WERI-Rb-1 (cell line): ENCODE results near the gene SIRT4.

Source experiments
- DNase-seq: peaks from one replicate; pipeline ENCODE4 v3.0.0-alpha.2; 2020
- H3K27ac ChIP-seq: fragments of 250-450 bp; sonication (Bioruptor Pico); 2 replicates; pipeline ENCODE4 v1.5.1; 2020; ENCODE audit warnings: mild to moderate bottlenecking, moderate library complexity
- H3K27me3 ChIP-seq: fragments of 250-450 bp; sonication (Bioruptor Pico); 2 replicates; pipeline ENCODE4 v1.5.1; 2021; ENCODE audit warnings: mild to moderate bottlenecking, low read depth, moderate library complexity; ENCODE audit not compliant: insufficient read depth, severe bottlenecking
- H3K36me3 ChIP-seq: fragments of 250-450 bp; sonication (Bioruptor Pico); 2 replicates; pipeline ENCODE4 v1.5.1; 2020; ENCODE audit warnings: mild to moderate bottlenecking, moderate library complexity
- H3K4me3 ChIP-seq: 2 replicates; pipeline ENCODE4 v1.5.1; 2011; ENCODE audit warnings: low read depth, mild to moderate bottlenecking, control low read depth, low read length
- H3K9me3 ChIP-seq: fragments of 250-450 bp; sonication (Bioruptor Pico); 2 replicates; pipeline ENCODE4 v1.5.1; 2021; ENCODE audit warnings: mild to moderate bottlenecking, moderate library complexity; ENCODE audit not compliant: severe bottlenecking
- CTCF ChIP-seq: IDR thresholded peaks from 2 replicates; pipeline ENCODE4 v1.5.1; 2011; ENCODE audit warnings: low read depth, mild to moderate bottlenecking, control low read depth, inconsistent platforms, low read length

Gene SIRT4

DNA sequence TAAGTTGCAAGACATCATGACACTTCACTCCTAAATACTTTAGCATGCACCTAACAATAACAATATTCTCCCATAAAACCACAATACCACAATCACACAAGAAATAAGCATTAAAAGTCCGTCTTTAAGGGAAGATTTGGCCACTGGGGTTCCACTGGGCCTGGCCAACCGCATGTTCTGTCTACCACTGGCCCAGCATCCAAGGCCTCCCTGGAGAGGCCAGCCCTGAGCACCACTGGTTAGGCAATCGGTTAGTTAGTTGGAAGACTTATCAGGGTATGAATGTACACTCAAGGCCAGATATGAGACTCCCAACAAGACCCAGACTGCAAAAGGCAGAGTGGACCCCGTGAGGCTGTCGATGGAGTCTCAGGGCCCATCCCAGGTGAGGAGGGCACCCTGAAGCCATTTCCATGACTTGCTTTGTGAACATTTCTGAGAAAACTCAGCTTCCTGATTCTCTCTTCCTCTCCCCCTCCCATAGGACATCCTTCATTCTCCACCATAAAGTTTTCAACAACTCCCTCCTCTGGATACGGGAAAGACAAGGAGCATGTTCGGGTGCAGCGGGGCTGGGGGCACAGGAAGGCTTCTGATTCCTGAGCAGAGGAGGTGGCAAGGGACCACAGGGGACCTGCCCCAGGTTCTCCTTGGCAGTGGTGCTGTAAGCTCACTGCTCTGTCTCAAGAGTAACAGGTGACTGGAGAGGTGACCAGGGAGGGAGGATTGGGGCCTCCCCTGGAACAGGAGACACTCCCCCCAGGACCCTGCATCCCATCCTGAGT lies 42.5 kb upstream of the SIRT4 start:
- TF ChIP-seq CTCF, result no peak
- Histone ChIP-seq H3K27ac (no peak overlapping the region), H3K9me3 (no peaks in the 10 kb centered on the region), H3K36me3 (no peaks in the 10 kb centered on the region), H3K27me3 (no peaks in the 10 kb centered on the region), H3K4me3 (no peak overlapping the region)
- DNase-seq, result no peak

- no peak for DNase-seq
- Histone ChIP-seq H3K27ac (no peak overlapping the region), H3K9me3 (no peaks in the 10 kb centered on the region), H3K4me3 (no peak overlapping the region), H3K27me3 (no peaks in the 10 kb centered on the region), H3K36me3 (no peaks in the 10 kb centered on the region)
- TF ChIP-seq CTCF, result no peak
Measured at GRCh38 chr12:120260607-120261006, 41.5 kb upstream of the SIRT4 start.

DNA sequence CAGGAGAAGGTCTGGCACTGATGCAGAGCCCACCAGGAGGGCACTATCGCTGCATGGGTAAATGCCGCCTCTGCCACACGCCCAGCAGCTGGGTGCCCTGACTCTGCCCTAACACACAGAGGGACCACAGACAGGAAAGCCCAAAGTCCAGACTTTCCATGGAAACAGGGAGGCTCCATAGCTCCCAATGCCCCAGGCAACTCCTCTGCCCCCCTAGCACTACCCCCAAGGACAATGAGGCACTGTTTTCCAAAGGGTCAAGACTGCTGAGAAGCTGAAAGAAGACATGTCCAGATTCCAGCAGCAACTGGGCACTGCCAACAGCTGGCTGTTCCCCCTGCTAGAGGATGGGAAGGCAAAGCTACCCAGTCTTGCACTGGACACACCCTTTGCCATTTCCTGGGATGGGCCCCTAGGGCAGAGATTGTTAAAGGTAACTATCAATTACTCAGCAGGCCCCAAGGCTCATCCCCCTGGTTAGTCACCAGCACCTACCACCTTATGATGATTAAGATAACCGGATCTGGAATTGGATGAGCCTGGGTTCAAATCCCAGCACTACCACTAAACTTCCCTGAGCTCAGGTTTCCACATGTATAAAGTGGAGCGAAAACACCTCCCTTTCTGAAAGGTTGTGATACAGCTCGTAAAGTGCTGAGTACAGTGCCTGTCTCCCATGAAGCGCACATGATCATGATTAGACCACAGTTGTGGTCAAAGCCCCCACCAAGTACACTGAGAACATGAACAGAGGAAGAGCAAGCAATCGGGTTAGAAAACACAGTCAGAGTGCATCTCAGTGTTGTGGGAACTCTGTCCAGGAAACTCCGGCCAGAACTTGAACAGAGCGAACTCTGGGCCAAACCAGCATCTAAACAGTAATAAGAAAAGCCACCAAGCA lies 39.9 kb upstream of the SIRT4 start:
- no peak for DNase-seq
- Histone ChIP-seq H3K9me3 (no peaks in the 10 kb centered on the region), H3K27me3 (no peaks in the 10 kb centered on the region), H3K27ac (no peak overlapping the region), H3K36me3 (no peaks in the 10 kb centered on the region), H3K4me3 (no peak overlapping the region)
- TF ChIP-seq CTCF, result no peak

- no peaks in the 10 kb centered on the region for H3K9me3 ChIP-seq
- H3K27ac ChIP-seq, result no peak overlapping the region
- no peak for TF ChIP-seq CTCF
- no peak overlapping the region for H3K4me3 ChIP-seq
- H3K27me3 ChIP-seq, result no peaks in the 10 kb centered on the region
- no peak for DNase-seq
- no peaks in the 10 kb centered on the region for H3K36me3 ChIP-seq
Measured at GRCh38 chr12:120262852-120263747, 39.0 kb upstream of the SIRT4 start.

GRCh38 chr12:120263748-120264085 lies 38.4 kb upstream of the SIRT4 start:
- no peaks in the 10 kb centered on the region for H3K9me3 ChIP-seq
- TF ChIP-seq CTCF, result no peak
- no peaks in the 10 kb centered on the region for H3K36me3 ChIP-seq
- no peak overlapping the region for H3K4me3 ChIP-seq
- no peak overlapping the region for H3K27ac ChIP-seq
- no peaks in the 10 kb centered on the region for H3K27me3 ChIP-seq
- no peak for DNase-seq
